A172 (cell line): ENCODE results near the gene AATK. TPM values are rescaled to one million over a fixed set of nuclear protein-coding genes. Genes with fewer than 3 reads are reported as not detected.

Experiments
- DNase-seq: peaks from one replicate; pipeline ENCODE4 v3.0.0-alpha.2; 2015; ENCODE audit warnings: low spot score
- total RNA-seq: library from RNA; depleted of rRNA; stranded (reverse); fragments of >200 nt; shearing (Covaris generic); gene quantifications from 2 replicates; pipeline ENCODE4 v1.2.3, GENCODE V29; 2014

AATK gene
- total RNA-seq, 1 experiment from 2014 or later: 0.28 TPM

DNA sequence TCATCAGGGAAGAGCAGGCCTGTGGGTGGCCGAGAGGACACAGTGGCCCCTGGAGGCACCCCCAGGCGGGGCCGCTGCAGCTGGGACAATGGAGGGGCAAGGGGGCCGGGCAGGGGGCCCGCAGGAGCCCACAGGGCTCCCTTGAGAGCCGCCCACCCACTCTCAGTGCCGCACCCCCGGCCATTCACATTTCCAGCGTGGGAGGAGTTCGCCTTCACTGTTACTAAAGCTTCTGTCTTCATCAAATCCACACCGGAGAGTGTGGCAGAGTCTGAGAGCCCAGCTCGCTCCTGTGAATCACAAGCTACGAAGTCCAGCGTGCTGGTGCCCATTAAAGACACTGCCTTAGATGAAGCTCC is 21.6 kb downstream of the AATK start:
- no peak for DNase-seq

DNA sequence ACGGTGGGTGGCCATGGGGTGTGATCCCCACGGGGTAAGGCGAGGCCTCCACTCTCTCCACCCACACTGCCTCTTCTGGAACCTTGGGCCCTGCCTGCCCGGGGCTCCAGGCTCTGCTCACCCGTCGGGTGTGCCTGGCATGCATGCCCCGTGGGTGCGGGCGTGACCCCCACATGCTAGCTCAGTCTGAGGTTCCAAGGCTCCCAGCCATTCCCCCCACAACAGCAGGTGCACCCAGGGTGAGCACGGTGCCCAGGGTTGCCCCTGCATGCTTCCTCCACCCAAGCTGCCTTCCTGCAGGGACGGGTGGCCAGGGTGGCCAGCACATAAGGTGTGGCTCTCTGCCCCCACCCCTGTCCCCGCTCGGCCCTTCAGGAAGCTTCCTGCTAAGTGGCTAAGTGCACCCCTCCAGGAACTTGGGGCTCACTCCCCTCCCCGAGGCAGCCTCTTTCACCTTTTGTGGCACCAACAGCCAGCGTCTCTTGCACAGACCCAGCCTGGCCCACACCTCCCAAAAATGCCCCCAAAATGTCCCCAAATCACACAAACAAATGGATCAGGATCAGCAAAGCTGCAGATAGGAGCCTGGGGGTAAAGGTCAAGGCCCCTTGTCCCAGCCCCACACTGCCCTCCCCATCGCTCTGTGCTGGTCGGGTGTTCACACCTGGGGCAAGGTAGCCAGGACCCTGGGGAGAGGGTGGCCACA is 22.2 kb downstream of the AATK start:
- no peak for DNase-seq

- no peak for DNase-seq
Observed at GRCh38 chr17:81143200-81143527, 22.9 kb downstream of the AATK start.

GRCh38 chr17:81142301-81143199 is 23.5 kb downstream of the AATK start:
- peak; percentile 70 for DNase-seq

DNA sequence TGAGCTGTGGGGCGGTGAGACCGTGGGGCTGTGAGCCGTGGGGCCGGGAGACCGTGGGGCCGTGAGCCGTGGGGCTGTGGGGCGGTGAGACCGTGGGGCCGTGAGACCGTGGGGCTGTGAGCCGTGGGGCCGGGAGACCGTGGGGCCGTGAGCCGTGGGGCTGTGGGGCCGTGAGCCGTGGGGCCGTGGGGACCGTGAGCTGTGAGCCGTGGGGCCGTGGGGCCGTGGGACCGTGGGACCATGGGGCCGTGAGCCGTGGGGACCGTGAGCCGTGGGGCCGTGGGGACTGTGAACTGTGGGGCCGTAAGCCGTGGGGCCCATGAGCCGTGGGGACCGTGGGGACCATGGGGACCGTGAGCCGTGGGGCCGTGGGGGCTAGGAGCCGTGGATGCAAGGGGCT is 25.3 kb downstream of the AATK start:
- no peak for DNase-seq

DNA sequence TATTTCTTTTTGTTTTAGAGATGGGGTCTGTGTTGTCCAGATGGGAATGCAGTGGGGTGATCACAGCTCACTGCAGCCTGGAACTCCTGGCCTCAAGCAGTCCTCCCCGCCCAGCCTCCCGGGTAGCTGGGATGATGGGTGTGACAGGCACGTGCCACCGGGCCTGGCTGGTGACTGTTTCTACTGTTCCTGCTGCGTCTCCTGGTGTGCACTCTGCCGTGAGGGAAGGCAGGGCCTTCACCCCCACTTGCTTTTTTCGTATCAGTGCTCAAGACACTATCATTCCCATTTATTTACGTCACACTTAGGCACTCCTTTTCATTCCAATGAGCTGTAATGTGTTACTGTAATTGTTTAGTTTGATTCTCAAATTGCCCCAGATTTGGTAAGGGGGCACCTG is 26.0 kb downstream of the AATK start:
- no peak for DNase-seq

DNA sequence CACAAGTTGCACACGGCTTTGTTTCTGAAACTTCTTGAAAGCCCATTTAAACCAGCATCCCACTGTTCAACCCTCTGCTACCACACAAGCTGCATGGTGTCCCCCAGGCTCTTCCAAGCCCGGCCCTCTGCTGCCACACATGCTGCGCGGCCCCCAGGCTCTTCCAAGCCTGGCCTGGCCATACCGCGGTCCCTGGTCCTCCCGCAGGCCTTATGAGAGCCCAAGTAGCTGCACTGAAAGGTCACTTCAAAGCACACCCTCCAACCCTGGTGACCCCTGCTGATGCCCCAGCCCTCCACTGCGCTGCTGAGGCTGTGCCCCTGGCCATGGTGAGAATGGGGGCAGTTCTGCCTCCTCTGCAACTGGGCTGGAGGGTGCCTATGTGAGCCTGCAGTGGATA is 26.6 kb downstream of the AATK start:
- DNase-seq: no peak

GRCh38 chr17:81138500-81138899 is 27.5 kb downstream of the AATK start:
- DNase-seq: no peak

GRCh38 chr17:81138083-81138482 is 27.9 kb downstream of the AATK start:
- DNase-seq: no peak

DNA sequence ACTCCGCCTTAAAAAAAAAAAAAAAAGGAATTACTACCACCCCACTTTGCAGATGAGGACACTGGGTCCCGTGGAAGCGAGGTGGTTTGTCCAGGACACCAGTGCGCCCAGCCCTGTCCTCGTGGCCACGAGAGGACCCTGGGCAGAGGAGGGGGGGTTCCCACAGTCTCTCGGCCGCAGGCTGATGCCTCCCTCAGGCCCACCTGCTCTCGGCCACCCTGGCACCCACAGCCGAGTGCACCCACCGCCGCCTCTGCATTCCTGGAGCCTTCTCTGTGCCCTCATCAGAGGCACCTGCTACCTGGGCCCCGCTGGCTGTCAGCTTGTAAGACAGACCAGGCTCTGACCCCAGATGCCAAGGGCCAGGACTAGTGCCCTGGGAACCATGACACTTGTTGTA is 28.8 kb downstream of the AATK start:
- no peak for DNase-seq

GRCh38 chr17:81136366-81136765 is 29.7 kb downstream of the AATK start:
- DNase-seq: no peak

DNA sequence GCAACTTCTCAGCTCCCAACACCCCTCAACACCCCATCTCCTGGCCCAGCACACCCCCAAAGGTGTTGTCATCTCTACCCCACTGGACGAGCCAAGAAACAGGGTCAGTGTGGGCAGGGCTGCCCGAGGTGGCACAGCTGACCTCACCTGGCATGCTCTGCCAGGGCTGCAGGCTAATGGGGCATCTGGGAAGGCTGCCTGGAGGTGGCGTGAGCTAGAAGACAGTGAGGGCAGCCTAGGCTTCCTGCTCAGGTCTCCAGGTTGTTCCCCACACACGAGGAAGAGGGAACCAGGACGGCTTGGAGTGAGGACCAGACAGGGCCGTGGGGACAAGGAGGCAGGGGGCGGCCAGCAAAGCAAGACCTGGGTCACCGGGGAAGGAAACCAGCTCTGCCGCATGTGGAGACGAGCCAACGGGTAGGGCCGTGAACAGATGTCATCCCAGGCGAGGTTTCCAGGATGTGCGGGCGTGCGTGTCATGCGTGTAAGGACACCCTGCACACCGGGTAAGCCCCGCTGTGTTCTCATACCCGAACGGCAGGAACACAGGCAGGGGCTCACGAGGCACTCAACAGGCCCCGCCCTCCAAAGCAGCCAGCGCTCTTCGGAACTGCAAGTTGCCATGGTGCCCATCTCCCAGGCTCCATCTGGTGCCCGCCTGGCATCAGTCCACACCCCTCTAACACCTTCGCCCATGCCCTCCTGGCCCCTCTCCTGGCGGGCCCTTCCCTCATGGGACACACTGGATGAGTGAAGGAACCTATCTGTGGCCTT is 30.3 kb downstream of the AATK start:
- no peak for DNase-seq

- DNase-seq: no peak
Observed at GRCh38 chr17:81134064-81134781, 31.8 kb downstream of the AATK start.

DNA sequence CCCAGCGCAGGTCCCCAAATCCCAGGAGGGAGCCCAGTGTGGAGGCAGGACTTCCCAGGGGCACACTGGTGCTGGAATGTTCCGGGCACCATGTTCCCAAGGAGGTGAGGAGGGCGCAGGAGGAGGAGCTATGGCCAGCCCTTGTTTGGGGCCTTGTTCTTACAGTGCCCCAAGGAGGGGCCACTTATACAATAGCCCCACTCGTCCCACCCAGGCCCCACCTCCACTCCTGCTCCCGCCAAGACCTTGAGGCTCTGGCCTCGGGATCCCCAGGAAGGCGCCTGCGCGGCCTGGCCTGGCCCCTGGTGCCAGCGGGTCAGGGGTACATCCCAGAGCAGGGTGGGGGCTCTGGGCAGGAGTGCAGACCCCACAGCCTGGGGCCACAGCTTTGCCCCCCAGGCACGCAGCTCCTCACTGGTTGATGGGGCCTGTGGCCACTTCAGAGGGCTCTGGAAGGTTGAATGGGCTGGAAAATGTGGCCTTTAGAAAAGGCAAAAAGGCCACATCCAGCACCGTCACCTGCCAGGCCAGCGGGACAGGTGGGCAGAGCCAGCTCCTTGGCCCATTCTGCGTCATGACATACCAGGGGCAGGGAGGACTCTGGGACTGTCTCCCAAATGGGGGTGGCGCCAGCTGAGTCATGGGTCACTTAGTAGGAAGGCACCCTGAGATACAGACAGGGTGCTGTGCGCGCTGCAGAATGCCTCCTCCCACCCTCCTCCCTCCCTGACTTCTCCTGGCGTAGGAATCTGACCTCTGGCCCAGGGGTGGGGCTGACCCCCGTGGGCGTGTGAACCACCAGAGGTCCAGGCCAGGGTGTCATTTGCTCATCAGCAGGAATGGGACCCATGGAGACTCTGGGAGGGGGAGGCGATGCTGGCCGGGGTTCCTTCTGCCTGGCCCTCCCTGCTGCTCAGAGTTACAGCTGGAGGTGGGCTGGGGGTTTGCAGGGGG is 33.0 kb downstream of the AATK start:
- DNase-seq: no peak

DNA sequence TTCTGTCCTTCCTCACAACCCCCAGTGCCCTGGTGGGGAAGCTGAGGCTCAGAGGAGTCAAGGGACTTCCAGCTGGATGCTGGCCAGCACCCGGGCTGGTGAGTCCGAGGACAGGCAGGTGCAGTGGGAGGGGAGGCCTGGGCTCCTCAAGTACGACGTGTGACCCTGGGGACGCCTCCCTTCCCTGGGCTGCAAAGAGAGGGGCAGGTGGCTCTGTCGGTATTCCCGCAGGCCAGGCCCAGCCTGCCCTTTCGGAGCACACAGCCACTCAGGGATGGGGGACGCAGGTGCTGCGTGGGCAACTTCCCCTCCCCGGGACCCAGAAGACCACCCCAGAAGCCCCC is 33.9 kb downstream of the AATK start:
- DNase-seq: no peak

DNA sequence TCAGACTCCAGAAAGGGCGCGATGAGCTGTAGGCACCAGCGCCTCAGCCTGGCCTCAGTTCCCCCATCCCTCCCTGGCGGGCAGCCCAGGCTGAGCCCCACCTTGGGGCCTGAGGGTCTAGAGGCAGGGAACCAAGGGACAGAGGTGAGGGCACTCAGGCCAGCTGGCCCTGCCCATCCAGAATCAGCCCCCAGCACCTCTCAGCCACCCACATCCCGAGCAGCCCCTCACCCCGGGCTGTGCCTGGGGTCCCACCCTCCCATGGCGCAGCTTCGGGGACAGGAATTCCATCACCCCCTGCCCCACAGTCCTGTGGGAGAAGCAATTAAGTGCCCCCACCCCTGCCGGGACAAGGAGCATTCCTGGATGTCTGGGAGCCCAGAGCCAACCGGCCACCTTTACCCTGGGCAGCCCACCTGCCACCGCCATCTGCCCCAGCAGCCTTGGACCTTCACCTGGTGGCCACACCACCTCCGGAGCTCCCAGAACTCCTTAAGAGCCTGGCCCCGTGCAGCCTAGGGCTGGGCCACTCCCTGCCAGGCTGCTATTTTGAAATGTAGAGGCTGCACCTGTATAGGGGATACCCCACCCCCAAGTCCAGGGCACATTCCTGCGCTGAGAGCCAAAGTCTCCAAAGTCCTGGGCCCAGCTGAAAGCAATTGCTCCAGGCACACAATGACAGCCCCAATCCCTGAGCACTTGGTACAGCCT is 34.4 kb downstream of the AATK start:
- DNase-seq: no peak

DNA sequence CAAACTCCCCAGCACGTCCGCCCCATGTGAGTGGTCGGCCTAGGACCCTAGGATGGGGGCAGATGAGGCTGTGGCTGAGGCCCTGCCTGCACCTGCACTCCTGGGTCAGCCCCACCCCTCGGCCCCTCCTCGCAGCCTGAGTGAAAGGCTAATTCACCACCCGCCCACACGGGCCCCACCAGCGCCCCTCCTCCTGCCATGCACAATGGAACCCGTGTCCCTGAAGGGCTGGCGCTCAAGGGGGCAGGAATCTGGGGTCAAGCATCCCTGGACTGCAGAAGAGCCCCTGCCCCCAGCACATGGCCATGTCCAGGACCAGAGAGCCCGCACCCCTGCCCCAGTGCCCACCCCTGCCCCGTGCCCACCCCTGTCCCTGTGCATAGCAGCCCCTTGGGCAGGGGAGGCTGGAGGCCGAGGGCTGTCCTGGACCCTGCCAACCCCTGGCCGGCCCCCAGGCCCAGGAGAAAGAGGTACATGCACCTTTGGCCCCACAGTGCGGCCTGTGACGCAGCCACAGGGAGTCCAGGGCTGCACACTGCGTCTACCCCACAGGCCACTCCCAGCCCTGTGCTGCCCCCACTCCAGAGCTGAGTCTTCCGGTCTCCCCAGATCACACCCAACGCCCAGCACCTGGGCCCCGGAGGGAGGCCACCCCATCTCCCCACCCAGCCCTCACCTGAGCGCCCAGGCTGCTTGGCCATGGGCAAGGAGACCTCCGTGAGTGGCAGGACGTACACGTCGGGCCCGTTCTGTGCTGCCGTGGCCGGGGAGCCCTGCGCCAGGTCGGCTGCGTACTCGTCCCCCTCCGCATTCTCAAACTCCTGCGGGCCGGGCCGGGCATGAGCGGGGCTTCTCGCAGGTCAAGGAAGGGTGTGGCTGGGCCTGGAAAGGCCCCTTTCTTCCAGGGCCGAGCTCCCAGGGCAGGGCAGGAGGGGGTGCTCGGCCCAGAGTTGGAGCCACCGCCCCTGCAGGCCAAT is 35.3 kb downstream of the AATK start:
- no peak for DNase-seq

GRCh38 chr17:81129711-81130367 is 36.2 kb downstream of the AATK start:
- no peak for DNase-seq

GRCh38 chr17:81129289-81129688 is 36.7 kb downstream of the AATK start:
- no peak for DNase-seq
